GM19043 (cell line): ENCODE data around the gene SLC4A7.
"Not testable (repeated sequence)": the region's sequence is repeated elsewhere in the genome, so short reads cannot be mapped to it uniquely, and the experiment has no call there.

ENCODE experiments used
- ATAC-seq: cut with Tn5 transposase; IDR thresholded peaks from one replicate; pipeline ENCODE4 v1.9.1; 2021; ENCODE audit warnings: low read depth; ENCODE audit not compliant: unreplicated experiment

The SLC4A7 gene

GRCh38 chr3:27438352-27438751, 45.8 kb downstream of the SLC4A7 start:
- ATAC-seq, result not testable (repeated sequence)

DNA sequence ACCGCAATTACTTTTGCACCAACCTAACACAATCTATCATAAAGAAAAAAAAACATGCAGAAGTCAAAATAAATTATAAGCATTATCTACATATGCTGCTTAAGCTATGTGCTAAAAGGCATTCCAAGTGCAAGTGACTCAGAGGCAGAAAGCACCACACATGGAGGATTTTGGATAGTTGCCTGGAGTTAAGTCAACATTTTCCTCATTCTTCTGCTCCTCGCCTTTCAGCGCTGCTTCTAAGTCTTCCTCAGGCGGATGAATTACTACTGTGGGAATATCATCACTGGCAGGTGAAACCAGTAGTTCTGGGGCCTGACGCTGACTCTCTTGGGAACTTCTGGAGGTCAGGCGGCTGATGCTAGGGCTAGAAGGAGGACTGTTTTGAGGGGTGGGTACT, 53.1 kb downstream of the SLC4A7 start:
- no peak for ATAC-seq

GRCh38 chr3:27429909-27430308, 54.3 kb downstream of the SLC4A7 start:
- ATAC-seq, result no peak

DNA sequence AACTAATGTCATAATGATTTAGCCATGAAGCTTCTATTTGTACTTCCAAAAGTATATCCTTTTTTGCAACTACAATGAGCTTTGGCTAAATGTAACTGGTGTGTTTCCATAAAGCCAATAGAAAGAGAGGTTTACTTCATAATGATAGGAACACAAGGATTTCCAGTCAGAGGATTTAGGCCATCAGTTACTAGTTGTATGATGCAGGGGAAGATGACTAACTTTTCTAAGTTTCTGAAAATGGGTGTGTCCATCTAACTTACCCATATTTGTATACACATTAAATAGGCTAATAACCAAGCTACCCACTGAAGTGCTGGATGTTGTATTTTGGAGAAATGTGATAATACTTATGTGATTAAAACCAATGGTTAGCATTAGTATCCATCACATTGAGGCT, 55.7 kb downstream of the SLC4A7 start:
- no peak for ATAC-seq

DNA sequence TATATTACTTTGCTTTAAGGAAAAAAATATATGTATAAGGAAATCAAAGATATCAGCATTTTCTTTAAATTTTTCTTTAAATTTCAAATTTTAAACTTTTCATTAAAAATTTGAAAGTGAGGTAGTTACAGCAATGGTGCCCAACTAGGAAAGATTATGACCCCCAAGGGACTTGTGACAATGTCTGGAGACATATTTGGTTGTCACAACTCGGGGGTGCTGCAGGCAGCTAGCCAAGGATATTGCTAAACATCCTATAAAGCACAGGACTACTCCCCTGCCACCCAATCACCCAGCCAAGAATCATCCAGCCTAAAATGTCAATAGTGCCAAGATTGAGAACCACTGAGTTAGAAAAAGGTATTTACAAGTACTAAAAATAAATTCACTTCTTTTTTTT, 57.3 kb downstream of the SLC4A7 start:
- ATAC-seq, result no peak

GRCh38 chr3:27425896-27426565, 58.2 kb downstream of the SLC4A7 start:
- no peak for ATAC-seq

GRCh38 chr3:27424812-27425521, 59.2 kb downstream of the SLC4A7 start:
- ATAC-seq, result not testable (repeated sequence)

- no peak for ATAC-seq
Observed at GRCh38 chr3:27423463-27423862, 60.7 kb downstream of the SLC4A7 start.

- ATAC-seq, result no peak
Observed at GRCh38 chr3:27422617-27423016, 61.6 kb downstream of the SLC4A7 start.

GRCh38 chr3:27415202-27415601, 69.0 kb downstream of the SLC4A7 start:
- ATAC-seq, result no peak

DNA sequence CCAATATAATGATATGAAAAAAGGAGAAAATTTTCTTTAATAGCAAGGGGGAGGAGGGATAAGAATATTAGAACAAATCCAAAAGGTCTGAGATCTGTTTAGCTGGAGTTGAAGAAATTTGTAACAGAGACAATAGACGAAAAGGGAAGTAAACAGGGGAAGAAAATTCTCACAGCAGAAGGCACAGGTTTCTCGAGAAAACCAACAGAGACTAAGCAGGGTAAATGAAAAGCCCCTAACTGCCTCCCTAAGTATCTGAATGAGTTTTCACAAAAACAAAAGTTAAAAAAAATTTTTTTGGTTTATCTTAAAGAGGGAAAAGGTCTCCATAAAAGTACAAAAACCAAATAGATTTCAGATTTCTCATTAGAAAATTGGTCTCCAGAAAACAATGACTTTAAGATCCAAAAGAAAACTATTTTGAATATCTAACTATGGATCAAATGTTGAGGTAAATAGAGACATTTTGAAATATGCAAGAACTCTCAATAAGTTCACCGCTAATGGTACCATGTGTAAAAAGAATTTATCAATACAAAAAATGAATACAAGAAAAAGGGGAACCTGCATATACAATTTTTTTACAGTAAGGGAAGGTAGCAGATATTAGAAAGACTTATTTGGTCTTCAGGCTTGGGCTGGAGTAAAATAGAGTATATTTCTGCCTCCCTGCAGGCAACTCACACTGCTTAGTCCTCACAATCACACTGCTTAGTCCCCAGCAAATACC, 91.1 kb downstream of the SLC4A7 start:
- peak; percentile 79 for ATAC-seq

DNA sequence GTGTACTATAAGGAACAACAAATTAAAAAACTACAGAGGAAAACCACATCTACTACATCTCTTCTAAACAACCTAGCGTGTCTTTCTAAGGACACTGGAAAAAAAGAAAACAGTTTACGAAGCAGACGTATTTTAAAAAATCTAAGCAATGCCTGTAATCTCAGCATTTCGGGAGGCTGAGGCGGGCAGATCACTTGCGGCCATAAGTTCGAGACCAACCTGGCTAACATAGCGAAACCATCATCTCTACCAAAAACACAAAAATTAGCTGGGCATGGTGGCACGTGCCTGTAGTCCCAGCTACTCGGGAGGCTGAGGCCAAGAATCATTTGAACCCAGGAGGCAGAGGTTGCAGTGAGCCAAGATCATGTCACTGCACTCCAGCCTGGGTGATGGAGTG, 91.8 kb downstream of the SLC4A7 start:
- not testable (repeated sequence) for ATAC-seq

DNA sequence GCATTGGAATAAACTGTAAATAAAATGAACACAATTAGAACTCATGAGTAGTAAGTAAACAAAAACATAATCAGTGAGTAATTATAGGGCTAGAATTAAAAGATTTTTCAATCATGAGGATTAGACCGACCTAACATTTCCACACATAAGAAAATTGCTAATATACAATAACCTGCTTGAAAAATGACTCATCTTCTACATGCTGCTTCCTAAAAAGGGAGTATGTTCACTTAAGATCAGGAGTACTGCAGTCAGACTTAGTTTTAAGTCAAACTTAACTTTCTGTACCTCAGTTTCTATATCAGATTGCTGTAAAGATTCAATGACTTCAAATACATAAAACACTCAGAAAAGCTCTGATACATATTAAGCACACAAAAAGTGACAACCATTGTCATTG, 92.4 kb downstream of the SLC4A7 start:
- no peak for ATAC-seq

GRCh38 chr3:27387625-27388024, 96.6 kb downstream of the SLC4A7 start:
- ATAC-seq, result no peak

GRCh38 chr3:27385504-27385903, 98.7 kb downstream of the SLC4A7 start:
- ATAC-seq, result no peak

- ATAC-seq, result no peak
Observed at GRCh38 chr3:27384191-27384590, 100.0 kb downstream of the SLC4A7 start.

DNA sequence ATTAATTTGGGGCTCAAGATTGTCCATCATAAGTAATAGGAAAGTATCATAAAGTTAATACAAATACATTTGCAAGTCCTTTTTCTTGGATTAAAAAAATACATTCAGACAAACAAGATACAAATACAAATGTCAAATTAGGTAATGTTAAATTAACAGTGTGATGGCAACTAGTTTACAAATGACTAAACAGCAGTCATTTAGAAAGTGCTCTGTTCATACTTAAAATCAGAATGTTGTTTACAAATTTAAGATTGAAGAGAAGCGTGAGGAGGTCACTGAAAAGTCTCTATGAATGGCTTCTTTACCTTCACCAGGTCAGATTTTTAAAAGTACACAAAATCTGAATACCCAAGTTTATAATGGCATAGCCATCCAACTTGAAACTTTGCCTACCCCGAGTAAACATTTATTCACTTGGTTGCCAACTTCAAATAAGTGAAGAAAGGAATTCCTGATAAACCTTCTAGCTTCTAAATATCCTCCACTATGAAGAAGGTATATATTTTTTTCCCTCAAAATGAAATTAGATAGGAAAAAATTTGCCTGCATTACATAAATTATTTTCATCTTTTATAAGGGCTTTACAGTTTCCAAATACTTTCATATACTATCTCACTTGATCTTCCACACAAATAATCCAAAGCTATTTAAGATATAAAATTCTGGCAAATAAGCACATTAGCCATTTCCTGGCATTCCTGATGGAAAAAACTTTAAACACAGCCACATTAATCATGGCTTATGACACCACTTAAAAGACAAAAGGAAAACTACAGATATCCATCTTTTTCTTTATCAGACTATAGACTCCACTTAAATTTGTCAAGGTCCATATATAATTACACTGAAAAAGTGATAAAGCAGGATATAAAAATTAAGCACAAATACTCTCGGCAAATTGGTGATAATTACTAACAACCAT, 103.5 kb downstream of the SLC4A7 start:
- no peak for ATAC-seq

DNA sequence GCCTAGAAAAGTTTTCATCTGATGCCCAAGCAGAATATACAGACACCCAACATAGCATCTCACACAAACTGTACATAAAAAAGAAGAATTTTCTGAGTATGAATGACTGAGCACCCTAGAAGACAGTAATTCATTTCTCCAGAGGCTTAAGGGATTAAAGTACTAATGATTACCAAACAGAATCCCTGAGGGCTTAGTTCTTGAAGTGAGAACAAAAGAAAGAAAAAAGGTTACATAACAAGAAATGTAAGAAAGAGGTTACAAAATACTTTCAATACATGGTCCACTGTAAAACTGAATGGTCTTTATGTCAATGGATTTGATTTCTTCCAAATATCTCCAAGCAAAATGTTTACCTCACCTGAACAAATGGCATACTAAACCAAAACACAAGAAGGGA, 105.9 kb downstream of the SLC4A7 start:
- ATAC-seq, result no peak

DNA sequence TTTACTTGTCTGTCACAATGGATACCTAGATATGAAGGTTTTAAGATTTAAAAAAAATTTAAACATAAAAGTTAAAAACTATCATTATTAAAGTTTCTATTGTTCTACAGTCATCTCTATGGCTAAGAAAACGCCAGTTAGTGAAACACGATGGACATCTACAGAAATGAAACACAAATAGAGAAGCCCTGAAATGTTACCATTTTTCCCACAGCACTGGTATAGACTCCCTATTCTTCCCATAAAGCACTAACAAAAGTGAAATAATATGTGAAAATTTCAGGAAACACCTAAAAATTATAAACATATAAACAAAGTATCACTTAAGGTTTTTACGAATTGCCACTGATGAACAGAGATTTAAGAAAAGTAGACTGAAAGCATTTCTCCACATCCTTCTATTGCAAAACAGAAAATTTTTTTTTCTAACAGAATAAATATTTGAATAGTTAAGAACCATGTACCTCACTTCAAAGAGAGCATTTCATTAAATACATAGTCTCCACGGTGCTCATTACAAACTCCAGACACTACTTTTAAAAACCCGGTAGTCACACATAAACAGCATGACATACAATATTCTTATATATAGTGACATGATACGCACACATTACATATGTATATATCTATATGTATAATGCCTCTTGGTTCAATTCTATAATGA, 107.9 kb downstream of the SLC4A7 start:
- no peak for ATAC-seq
